B cell (primary cell): ENCODE measurements around the gene SPOCK1. TPM values are rescaled to one million over a fixed set of nuclear protein-coding genes. Genes with fewer than 3 reads are reported as not detected.

Experiments used
- ATAC-seq: fragments of 200-7000 bp; cut with Tn5 transposase; one replicate; pipeline ENCODE4 v1.10.0; 2021; ENCODE audit warnings: low read depth, mild to moderate bottlenecking, moderate number of reproducible peaks, moderate library complexity
- CTCF ChIA-PET: fragments of 350-600 bp; sonication (Branson Sonifier 250); formaldehyde crosslinking; loops from one replicate; lab custom pipeline; 2021; ENCODE audit warnings: antibody characterized with exemption, inconsistent platforms; lab: Charles Lee
- POLR2A ChIA-PET: fragments of 350-600 bp; sonication (Branson Sonifier 250); formaldehyde crosslinking; loops from one replicate; lab custom pipeline; 2021; ENCODE audit warnings: antibody characterized with exemption; lab: Charles Lee
- DNase-seq: peaks from one replicate; pipeline ENCODE4 v3.0.0; 2013
- H2AFZ ChIP-seq: 2 replicates; pipeline ENCODE4 v1.6.1; 2012; ENCODE audit warnings: mild to moderate bottlenecking, low read depth, low read length; ENCODE audit not compliant: insufficient read depth, poor library complexity, severe bottlenecking
- H3K27ac ChIP-seq, 2 donors: 1 replicate in 1 of 2; 2 replicates in 1 of 2; pipeline ENCODE4 v1.5.1; 2012 to 2013; ENCODE audit warnings: low read length in 2 of 2, mild to moderate bottlenecking in 2 of 2, moderate library complexity in 1 of 2
- H3K27me3 ChIP-seq, 4 experiments: fragments of 200-600 bp in 1 of 4; sonication (generic) in 1 of 4; replicated peaks in 1 of 4; 1 replicate in 2 of 4; 2 replicates in 2 of 4; pipeline versions ENCODE4 v1.6.1 to v1.7.0; 2013 to 2016; ENCODE audit warnings: low read length in 3 of 4, mild to moderate bottlenecking in 2 of 4, mixed read lengths in 1 of 4, moderate library complexity in 1 of 4; ENCODE audit not compliant: insufficient read depth in 4 of 4, control insufficient read depth in 3 of 4; ENCODE audit errors: control extremely low read depth in 1 of 4
- H3K36me3 ChIP-seq, 2 experiments: replicated peaks in 1 of 2; 1 replicate in 1 of 2; 2 replicates in 1 of 2; pipeline versions ENCODE4 v1.6.1 to v1.7.1; 2013; ENCODE audit warnings: low read length in 1 of 2; ENCODE audit not compliant: insufficient read depth in 2 of 2, control insufficient read depth in 1 of 2; ENCODE audit errors: control extremely low read depth in 1 of 2, extremely low read depth in 1 of 2
- H3K4me1 ChIP-seq, 2 donors: fragments of 200-600 bp in 1 of 2; sonication (generic) in 1 of 2; 1 replicate in 1 of 2; 2 replicates in 1 of 2; pipeline versions ENCODE4 v1.5.1 to v1.6.1; 2013 to 2017; ENCODE audit warnings: low read length in 2 of 2; ENCODE audit not compliant: control insufficient read depth in 2 of 2, insufficient read depth in 2 of 2
- H3K4me2 ChIP-seq: replicated peaks from 2 replicates; pipeline ENCODE3; 2012; ENCODE audit warnings: mild to moderate bottlenecking, low read depth, low read length; ENCODE audit not compliant: poor library complexity, severe bottlenecking
- H3K4me3 ChIP-seq, 5 experiments: fragments of 200-600 bp in 1 of 5; sonication (generic) in 1 of 5; 1 replicate in 3 of 5; 2 replicates in 2 of 5; pipeline versions ENCODE4 v1.5.1 to v1.7.0; 2011 to 2016; ENCODE audit warnings: low read length in 4 of 5, mild to moderate bottlenecking in 4 of 5, low read depth in 2 of 5, control low read depth in 1 of 5, moderate library complexity in 1 of 5; ENCODE audit not compliant: insufficient read depth in 1 of 5; ENCODE audit errors: control extremely low read depth in 1 of 5, extremely low read depth in 1 of 5
- H3K79me2 ChIP-seq: fragments of 200-600 bp; sonication (generic); one replicate; pipeline ENCODE4 v1.6.0; 2016; ENCODE audit warnings: low read length; ENCODE audit not compliant: control insufficient read depth, insufficient read depth
- H3K9ac ChIP-seq: fragments of 200-600 bp; sonication (generic); 2 replicates; pipeline ENCODE4 v1.6.1; 2017; ENCODE audit warnings: mild to moderate bottlenecking, low read length, moderate library complexity
- H3K9me3 ChIP-seq, 3 donors: one replicate each; pipeline versions ENCODE4 v1.6.1 to v1.7.1; 2013; ENCODE audit warnings: low read length in 2 of 3; ENCODE audit not compliant: control insufficient read depth in 2 of 3, insufficient read depth in 1 of 3; ENCODE audit errors: control extremely low read depth in 1 of 3
- H4K20me1 ChIP-seq: 2 replicates; pipeline ENCODE4 v1.6.0; 2012; ENCODE audit warnings: mild to moderate bottlenecking, low read length; ENCODE audit not compliant: insufficient read depth, control insufficient read depth, poor library complexity, severe bottlenecking
- H3K27ac Mint-ChIP-seq: one replicate; pipeline ENCODE4 v1.8.0; 2021; ENCODE audit warnings: mixed read lengths
- H3K27me3 Mint-ChIP-seq: one replicate; pipeline ENCODE4 v1.8.0; 2021; ENCODE audit warnings: mixed read lengths
- H3K4me1 Mint-ChIP-seq: one replicate; pipeline ENCODE4 v1.8.0; 2021; ENCODE audit warnings: mixed read lengths
- H3K4me3 Mint-ChIP-seq: one replicate; pipeline ENCODE4 v1.8.0; 2021; ENCODE audit warnings: mixed read lengths
- H3K9me3 Mint-ChIP-seq: one replicate; pipeline ENCODE4 v1.8.0; 2022; ENCODE audit warnings: mixed read lengths; ENCODE audit not compliant: insufficient read depth
- EZH2 ChIP-seq: IDR thresholded peaks from 2 replicates; pipeline ENCODE4 v1.6.1; 2012; ENCODE audit warnings: borderline replicate concordance, low read depth, mild to moderate bottlenecking, moderate library complexity, low read length; ENCODE audit not compliant: insufficient read depth, poor library complexity, severe bottlenecking
- WGBS: methylation state at CpG from one replicate; pipeline ENCODE4 v1.1.5; 2013; ENCODE audit warnings: missing lambda C conversion rate; ENCODE audit not compliant: insufficient coverage; 5-methylcytosine and 5-hydroxymethylcytosine counted together
- intact Hi-C: fragments of 100-400 bp; cut with micrococcal nuclease; formaldehyde crosslinking; loops from one replicate; pipeline ENCODE4 v1.10.0; 2022
- polyA plus RNA-seq: library from polyadenylated mRNA; depleted of rRNA; stranded (reverse); fragments of >200 nt; gene quantifications from 2 replicates; pipeline ENCODE4 v1.2.3, GENCODE V29; 2012
- total RNA-seq, 2 donors: library from RNA; stranded (reverse); fragments of 120-200 nt in 1 of 2; gene quantifications; 1 replicate in 1 of 2; 2 replicates in 1 of 2; pipeline versions ENCODE4 v1.2.3 to v1.2.4, GENCODE V29; 2013 to 2022
- TF ChIP-seq, protein P1 (sequence below): fragments of 200-600 bp; IDR thresholded peaks from one replicate; pipeline ENCODE4 v1.8.0; 2022; ENCODE audit warnings: antibody characterized with exemption, mild to moderate bottlenecking

The SPOCK1 gene
- total and polyA plus RNA-seq, 2 donors (not counting 1 experiment from before 2014, with no cell fraction given), result not detected

DNA sequence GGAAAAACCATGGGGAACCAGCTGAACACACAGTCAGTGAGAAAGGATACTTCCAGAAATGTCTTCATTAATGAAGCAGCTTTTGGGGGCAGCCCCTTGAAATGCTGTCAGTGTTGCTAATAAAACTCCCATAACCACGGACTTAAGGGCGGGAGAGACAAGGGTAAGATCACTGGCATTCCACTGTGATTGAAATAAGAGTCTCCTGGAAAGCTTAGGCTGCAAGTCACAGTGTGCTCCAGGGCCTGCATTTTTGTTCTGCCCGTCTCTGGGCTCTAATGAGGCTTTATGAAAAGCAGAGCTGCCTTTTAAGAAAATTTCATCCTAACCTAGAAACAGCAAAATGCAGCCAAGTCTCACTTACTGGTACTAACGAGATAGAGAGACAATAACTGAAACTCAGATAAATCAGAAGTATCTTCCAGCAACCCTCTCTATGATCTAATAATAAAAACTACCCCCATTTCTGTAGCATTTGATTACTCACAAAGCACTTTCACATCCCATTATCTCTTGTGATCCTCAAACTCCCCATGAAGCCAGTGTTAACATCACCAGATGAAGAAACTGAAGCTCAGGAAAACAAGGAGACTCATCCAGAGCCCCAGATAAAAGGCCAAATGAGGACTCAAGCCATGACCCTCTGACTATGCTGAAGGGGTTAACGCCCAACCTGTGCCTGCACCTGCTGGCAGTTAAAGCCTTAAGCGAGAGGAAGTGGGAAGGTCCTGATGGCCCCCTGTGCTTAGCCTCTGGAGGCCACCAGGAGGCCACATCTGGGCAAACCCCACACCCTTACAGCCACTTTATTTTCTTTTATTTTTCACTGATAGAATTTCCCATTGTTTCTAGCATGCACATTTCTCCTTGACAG is 37.5 kb downstream of the SPOCK1 start:
- H3K9ac ChIP-seq, result no peak overlapping the region
- 68% methylated on average over 6 of the region's 6 CpGs for WGBS
- no peaks in the 10 kb centered on the region for H3K36me3 ChIP-seq
- H3K27ac ChIP-seq, result no peak overlapping the region
- no peaks in the 10 kb centered on the region for H3K79me2 ChIP-seq
- no peak overlapping the region for H3K4me3 Mint-ChIP-seq
- H4K20me1 ChIP-seq, result no peaks in the 10 kb centered on the region
- no peak for ATAC-seq
- POLR2A ChIA-PET, result no interaction called here
- no peaks in the 10 kb centered on the region for H3K9me3 Mint-ChIP-seq
- H3K4me2 ChIP-seq, result no peak overlapping the region
- no peak for DNase-seq
- H3K4me1 Mint-ChIP-seq, result no peaks in the 10 kb centered on the region
- H3K4me3 ChIP-seq, result no peak overlapping the region
- H3K27me3 Mint-ChIP-seq, result peaks cover 26% of the 10 kb centered on the region
- intact Hi-C loops, result no loop called here
- H3K9me3 ChIP-seq, result no peaks in the 10 kb centered on the region
- H2AFZ ChIP-seq, result no peak overlapping the region
- CTCF ChIA-PET, result no interaction called here
- no peaks in the 10 kb centered on the region for H3K27me3 ChIP-seq
- H3K27ac Mint-ChIP-seq, result no peak overlapping the region
- TF ChIP-seq, protein P1, sequence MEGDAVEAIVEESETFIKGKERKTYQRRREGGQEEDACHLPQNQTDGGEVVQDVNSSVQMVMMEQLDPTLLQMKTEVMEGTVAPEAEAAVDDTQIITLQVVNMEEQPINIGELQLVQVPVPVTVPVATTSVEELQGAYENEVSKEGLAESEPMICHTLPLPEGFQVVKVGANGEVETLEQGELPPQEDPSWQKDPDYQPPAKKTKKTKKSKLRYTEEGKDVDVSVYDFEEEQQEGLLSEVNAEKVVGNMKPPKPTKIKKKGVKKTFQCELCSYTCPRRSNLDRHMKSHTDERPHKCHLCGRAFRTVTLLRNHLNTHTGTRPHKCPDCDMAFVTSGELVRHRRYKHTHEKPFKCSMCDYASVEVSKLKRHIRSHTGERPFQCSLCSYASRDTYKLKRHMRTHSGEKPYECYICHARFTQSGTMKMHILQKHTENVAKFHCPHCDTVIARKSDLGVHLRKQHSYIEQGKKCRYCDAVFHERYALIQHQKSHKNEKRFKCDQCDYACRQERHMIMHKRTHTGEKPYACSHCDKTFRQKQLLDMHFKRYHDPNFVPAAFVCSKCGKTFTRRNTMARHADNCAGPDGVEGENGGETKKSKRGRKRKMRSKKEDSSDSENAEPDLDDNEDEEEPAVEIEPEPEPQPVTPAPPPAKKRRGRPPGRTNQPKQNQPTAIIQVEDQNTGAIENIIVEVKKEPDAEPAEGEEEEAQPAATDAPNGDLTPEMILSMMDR, result no peak
- no peak for TF ChIP-seq EZH2
- no peaks in the 10 kb centered on the region for H3K4me1 ChIP-seq

DNA sequence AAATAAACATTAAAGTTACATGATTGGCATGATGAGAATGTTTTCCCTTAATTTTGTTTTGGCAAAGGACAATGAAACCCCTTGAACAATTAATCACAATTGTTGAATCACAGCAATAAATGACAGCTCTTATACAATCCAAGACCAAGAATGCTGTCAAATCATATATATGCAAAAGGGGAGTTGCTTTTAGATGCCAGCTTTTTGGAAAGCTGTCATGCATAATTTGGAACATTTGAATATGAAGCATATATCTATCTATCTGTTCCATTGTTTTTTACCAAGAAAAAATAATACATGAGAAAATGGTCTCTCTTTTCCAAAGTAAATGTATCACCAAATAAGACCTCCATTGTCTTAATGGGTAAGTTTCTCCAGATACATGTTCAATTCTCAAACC is 44.5 kb downstream of the SPOCK1 start:
- no peak overlapping the region for H3K27ac Mint-ChIP-seq
- H3K4me2 ChIP-seq, result no peak overlapping the region
- POLR2A ChIA-PET, result no interaction called here
- H3K27me3 ChIP-seq, result no peaks in the 10 kb centered on the region
- no peaks in the 10 kb centered on the region for H3K9me3 Mint-ChIP-seq
- ATAC-seq (no peak), DNase-seq (no peak)
- H3K9me3 ChIP-seq, result no peaks in the 10 kb centered on the region
- intact Hi-C loops, result no loop called here
- TF ChIP-seq, protein P1, result no peak
- TF ChIP-seq EZH2, result no peak
- no peaks in the 10 kb centered on the region for H3K36me3 ChIP-seq
- H3K4me1 ChIP-seq, result no peaks in the 10 kb centered on the region
- H3K9ac ChIP-seq, result no peak overlapping the region
- no peak overlapping the region for H3K4me3 Mint-ChIP-seq
- H3K27ac ChIP-seq, result no peak overlapping the region
- no peaks in the 10 kb centered on the region for H4K20me1 ChIP-seq
- H3K4me1 Mint-ChIP-seq, result no peaks in the 10 kb centered on the region
- no peaks in the 10 kb centered on the region for H3K79me2 ChIP-seq
- H3K27me3 Mint-ChIP-seq, result peaks cover 16% of the 10 kb centered on the region
- H2AFZ ChIP-seq, result no peak overlapping the region
- CTCF ChIA-PET, result no interaction called here
- no peak overlapping the region for H3K4me3 ChIP-seq
